Measurements from ENCODE around the gene HMCN1. TPM values are rescaled to one million over a fixed set of nuclear protein-coding genes. Genes with fewer than 3 reads are reported as not detected.
A peak's percentile ranks its signal among the peaks of the same experiment; 100 is the strongest.

HMCN1 gene
- total RNA-seq, 1 experiment from 2014 or later: 21.4 TPM

- Histone ChIP-seq H3K9me3 (replicated peaks) (no peaks in the 10 kb centered on the region), H3K36me3 (no peaks in the 10 kb centered on the region), H3K27ac (no peak overlapping the region), H3K4me3 (no peak overlapping the region), H3K4me1 (replicated peaks) (peaks cover 27% of the 10 kb centered on the region), H3K27me3 (replicated peaks) (no peaks in the 10 kb centered on the region)
- no peak for DNase-seq (ENCODE audit: low read depth in 1 of 2, low spot score in 2 of 2)
These were observed 199.4 kb downstream of the HMCN1 start for GRCh38 chr1:185933580-185933979.

- no peak for DNase-seq (ENCODE audit: low read depth in 1 of 2, low spot score in 2 of 2)
- Histone ChIP-seq H3K9me3 (replicated peaks) (no peaks in the 10 kb centered on the region), H3K27me3 (replicated peaks) (no peaks in the 10 kb centered on the region), H3K27ac (no peak overlapping the region), H3K36me3 (no peaks in the 10 kb centered on the region), H3K4me3 (no peak overlapping the region), H3K4me1 (replicated peaks) (peaks cover 33% of the 10 kb centered on the region)
These were observed 200.4 kb downstream of the HMCN1 start for GRCh38 chr1:185934476-185935189.

DNA sequence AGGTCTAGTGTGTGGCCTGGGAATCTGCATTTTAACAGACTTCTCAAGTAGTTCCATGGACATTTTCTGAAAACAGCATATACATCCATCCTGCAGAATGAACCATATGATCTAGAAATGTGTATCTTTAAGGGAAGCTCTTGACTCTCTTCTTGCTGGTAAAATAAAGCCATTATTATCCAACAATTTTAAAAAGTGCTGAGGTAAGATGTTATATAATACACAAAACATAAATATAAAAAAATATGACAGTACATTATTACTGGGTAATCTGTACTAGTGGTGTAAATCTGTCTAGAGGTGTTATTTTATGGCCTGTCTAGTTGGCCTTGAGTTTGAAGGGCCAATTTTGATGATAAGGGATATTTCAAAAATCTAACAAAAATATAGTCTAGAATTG lies 201.2 kb downstream of the HMCN1 start:
- H3K9me3 ChIP-seq (replicated peaks): no peaks in the 10 kb centered on the region
- no peaks in the 10 kb centered on the region for H3K27me3 ChIP-seq (replicated peaks)
- DNase-seq (ENCODE audit: low read depth in 1 of 2, low spot score in 2 of 2): no peak
- no peaks in the 10 kb centered on the region for H3K36me3 ChIP-seq
- H3K4me1 ChIP-seq (replicated peaks): peaks cover 25% of the 10 kb centered on the region
- no peak overlapping the region for H3K27ac ChIP-seq
- H3K4me3 ChIP-seq: no peak overlapping the region

DNA sequence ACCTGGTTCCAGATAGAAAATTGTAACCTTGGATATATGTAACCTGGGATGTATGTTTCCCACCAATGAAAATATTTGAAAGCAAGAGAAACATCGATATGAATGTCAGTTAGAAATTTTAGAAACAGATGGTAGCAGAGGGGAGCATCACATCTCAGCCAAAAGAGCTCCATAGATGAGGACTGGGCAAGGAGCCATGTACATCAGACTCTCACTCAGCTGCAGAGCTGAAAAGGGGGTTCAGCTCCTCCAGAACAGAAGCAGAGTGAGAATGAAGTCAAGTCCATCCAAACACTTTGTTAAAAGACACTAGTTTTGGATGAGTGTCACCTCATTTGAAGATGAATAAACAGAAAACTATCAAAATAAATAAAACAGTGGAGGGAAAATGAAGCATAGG lies 202.4 kb downstream of the HMCN1 start:
- Histone ChIP-seq H3K27me3 (replicated peaks) (no peaks in the 10 kb centered on the region), H3K27ac (no peak overlapping the region), H3K4me1 (replicated peaks) (peaks cover 24% of the 10 kb centered on the region), H3K36me3 (no peaks in the 10 kb centered on the region), H3K4me3 (no peak overlapping the region), H3K9me3 (replicated peaks) (no peaks in the 10 kb centered on the region)
- no peak for DNase-seq (ENCODE audit: low read depth in 1 of 2, low spot score in 2 of 2)

DNA sequence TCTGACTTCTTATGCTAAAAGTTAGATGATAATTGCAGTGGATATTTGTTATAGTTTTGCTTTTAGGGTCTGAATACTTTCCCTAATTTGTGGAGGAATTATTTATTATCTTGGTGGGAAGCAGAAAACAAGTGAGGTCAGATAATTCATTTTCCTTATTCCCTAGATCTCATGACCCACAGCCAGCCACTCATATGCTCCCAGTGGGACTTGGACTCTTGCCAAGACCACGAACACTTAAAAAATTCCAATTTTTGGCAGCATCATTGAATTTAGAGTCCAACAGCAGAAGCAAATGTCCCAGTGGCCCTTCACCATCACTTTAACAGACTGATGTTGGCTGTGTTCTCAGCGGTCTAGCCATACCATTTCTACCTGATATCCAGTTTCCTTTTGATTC lies 204.2 kb downstream of the HMCN1 start:
- Histone ChIP-seq H3K4me3 (no peak overlapping the region), H3K27me3 (replicated peaks) (no peaks in the 10 kb centered on the region), H3K36me3 (no peaks in the 10 kb centered on the region), H3K4me1 (replicated peaks) (peaks cover 24% of the 10 kb centered on the region), H3K27ac (peak overlapping the region; percentile 47), H3K9me3 (replicated peaks) (no peaks in the 10 kb centered on the region)
- peak; percentile 53 to 63 for DNase-seq (ENCODE audit: low read depth in 1 of 2, low spot score in 2 of 2)

DNA sequence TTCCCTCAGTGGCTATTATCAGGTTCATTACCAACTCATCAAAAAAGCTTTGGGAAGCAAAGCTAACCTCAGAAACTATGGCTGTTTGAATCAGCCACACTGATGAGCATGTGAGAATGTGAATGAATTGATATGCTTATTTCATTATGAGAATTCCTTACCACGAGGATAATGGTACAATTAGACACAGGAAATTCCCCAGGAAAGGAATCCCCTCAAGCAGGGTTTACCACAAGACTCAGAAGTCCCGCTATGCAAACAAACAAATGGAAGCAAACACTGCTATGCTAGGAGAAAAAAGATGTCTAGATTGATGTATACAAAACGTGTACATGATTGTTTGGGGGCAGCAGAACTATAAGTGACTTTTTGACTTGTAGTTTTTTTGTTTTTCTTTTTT lies 205.0 kb downstream of the HMCN1 start:
- DNase-seq (ENCODE audit: low read depth in 1 of 2, low spot score in 2 of 2): peak; percentile 54 to 85
- no peaks in the 10 kb centered on the region for H3K36me3 ChIP-seq
- no peaks in the 10 kb centered on the region for H3K27me3 ChIP-seq (replicated peaks)
- no peak overlapping the region for H3K4me3 ChIP-seq
- peak overlapping the region; percentile 47 for H3K27ac ChIP-seq
- H3K9me3 ChIP-seq (replicated peaks): no peaks in the 10 kb centered on the region
- peaks cover 24% of the 10 kb centered on the region for H3K4me1 ChIP-seq (replicated peaks)

DNA sequence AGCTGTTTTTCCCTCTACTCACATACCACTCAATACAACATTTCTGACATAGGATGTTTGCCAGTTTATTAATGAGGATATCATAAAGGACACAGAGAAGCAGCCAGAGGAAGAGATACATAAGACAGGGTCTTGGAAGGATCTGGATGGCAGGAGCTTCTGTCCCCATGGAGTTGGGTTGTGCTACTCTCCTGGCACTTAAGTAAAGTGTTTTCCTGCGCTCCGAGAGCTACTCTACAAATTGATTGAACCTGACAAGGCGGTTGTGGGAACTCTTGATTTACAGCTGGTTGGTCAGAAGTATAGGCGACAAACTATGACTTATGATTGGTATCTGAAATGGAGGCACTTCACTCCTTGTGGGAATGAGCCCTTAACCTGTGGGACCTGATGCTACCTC lies 208.8 kb downstream of the HMCN1 start:
- H3K4me1 ChIP-seq (replicated peaks): peaks cover 15% of the 10 kb centered on the region
- H3K27ac ChIP-seq: no peak overlapping the region
- DNase-seq (ENCODE audit: low read depth in 1 of 2, low spot score in 2 of 2): no peak
- no peaks in the 10 kb centered on the region for H3K36me3 ChIP-seq
- no peaks in the 10 kb centered on the region for H3K9me3 ChIP-seq (replicated peaks)
- H3K4me3 ChIP-seq: no peak overlapping the region
- no peaks in the 10 kb centered on the region for H3K27me3 ChIP-seq (replicated peaks)

- Histone ChIP-seq H3K4me1 (replicated peaks) (peaks cover 4% of the 10 kb centered on the region), H3K9me3 (replicated peaks) (no peaks in the 10 kb centered on the region), H3K36me3 (no peaks in the 10 kb centered on the region), H3K27ac (no peak overlapping the region), H3K27me3 (replicated peaks) (no peaks in the 10 kb centered on the region), H3K4me3 (no peak overlapping the region)
- DNase-seq (ENCODE audit: low read depth in 1 of 2, low spot score in 2 of 2): no peak
These were observed 222.7 kb downstream of the HMCN1 start for GRCh38 chr1:185956881-185957280.

GRCh38 chr1:185957441-185958363 lies 223.5 kb downstream of the HMCN1 start:
- no peak for DNase-seq (ENCODE audit: low read depth in 1 of 2, low spot score in 2 of 2)

GRCh38 chr1:185960422-185961321 lies 226.5 kb downstream of the HMCN1 start:
- no peaks in the 10 kb centered on the region for H3K9me3 ChIP-seq (replicated peaks)
- H3K4me1 ChIP-seq (replicated peaks): peaks cover 21% of the 10 kb centered on the region
- H3K4me3 ChIP-seq: no peak overlapping the region
- no peak for DNase-seq (ENCODE audit: low read depth in 1 of 2, low spot score in 2 of 2)
- H3K36me3 ChIP-seq: no peaks in the 10 kb centered on the region
- no peaks in the 10 kb centered on the region for H3K27me3 ChIP-seq (replicated peaks)
- no peak overlapping the region for H3K27ac ChIP-seq

More at GRCh38 chr1:185957441-185958363, 223.5 kb downstream of the HMCN1 start:
- Histone ChIP-seq H3K36me3 (no peaks in the 10 kb centered on the region), H3K9me3 (replicated peaks) (no peaks in the 10 kb centered on the region), H3K27ac (no peak overlapping the region), H3K27me3 (replicated peaks) (no peaks in the 10 kb centered on the region), H3K4me1 (replicated peaks) (peaks cover 7% of the 10 kb centered on the region), H3K4me3 (no peak overlapping the region)

GRCh38 chr1:185961664-185962063 lies 227.5 kb downstream of the HMCN1 start:
- no peaks in the 10 kb centered on the region for H3K9me3 ChIP-seq (replicated peaks)
- H3K27me3 ChIP-seq (replicated peaks): no peaks in the 10 kb centered on the region
- no peaks in the 10 kb centered on the region for H3K36me3 ChIP-seq
- peaks cover 31% of the 10 kb centered on the region for H3K4me1 ChIP-seq (replicated peaks)
- no peak overlapping the region for H3K4me3 ChIP-seq
- no peak for DNase-seq (ENCODE audit: low read depth in 1 of 2, low spot score in 2 of 2)
- no peak overlapping the region for H3K27ac ChIP-seq

- H3K9me3 ChIP-seq (replicated peaks): no peaks in the 10 kb centered on the region
- DNase-seq (ENCODE audit: low read depth in 1 of 2, low spot score in 2 of 2): peak in 1 of 2 experiments; percentile 28
- H3K27me3 ChIP-seq (replicated peaks): no peaks in the 10 kb centered on the region
- no peak overlapping the region for H3K4me3 ChIP-seq
- no peaks in the 10 kb centered on the region for H3K36me3 ChIP-seq
- H3K4me1 ChIP-seq (replicated peaks): peaks cover 52% of the 10 kb centered on the region
- peak overlapping the region; percentile 81 for H3K27ac ChIP-seq
These were observed 230.8 kb downstream of the HMCN1 start for GRCh38 chr1:185964946-185965345.

DNA sequence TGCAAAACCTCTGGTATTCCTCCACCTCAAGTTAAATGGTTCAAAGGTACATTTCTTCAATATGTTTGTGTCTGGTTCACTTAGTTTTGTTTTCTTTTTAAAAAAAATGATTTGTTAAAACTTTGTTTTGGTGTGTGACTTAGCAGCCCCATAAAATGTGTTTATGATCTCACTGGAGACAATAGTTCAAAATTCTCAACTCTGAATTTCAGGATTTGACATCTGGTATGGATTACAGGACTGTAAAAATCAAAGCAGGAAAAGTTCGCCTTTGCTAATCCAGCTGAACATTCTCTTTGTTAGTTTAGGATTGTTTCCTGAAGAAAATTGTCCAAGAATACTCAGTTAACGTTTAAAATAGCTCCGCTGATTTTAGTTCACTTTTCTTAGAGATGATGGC lies 231.7 kb downstream of the HMCN1 start:
- H3K9me3 ChIP-seq (replicated peaks): no peaks in the 10 kb centered on the region
- no peak overlapping the region for H3K4me3 ChIP-seq
- peak in 1 of 2 experiments; percentile 61 for DNase-seq (ENCODE audit: low read depth in 1 of 2, low spot score in 2 of 2)
- H3K27me3 ChIP-seq (replicated peaks): no peaks in the 10 kb centered on the region
- peak overlapping the region; percentile 81 for H3K27ac ChIP-seq
- no peaks in the 10 kb centered on the region for H3K36me3 ChIP-seq
- H3K4me1 ChIP-seq (replicated peaks): peaks cover 61% of the 10 kb centered on the region
